Spleen (tissue), 11 donors: ENCODE results near the gene APCDD1L. TPM values are rescaled to one million over a fixed set of nuclear protein-coding genes. Genes with fewer than 3 reads are reported as not detected.

ENCODE experiments used
- DNase-seq: peaks from one replicate; pipeline ENCODE4 v3.0.0-alpha.2; 2020
- H3K27ac ChIP-seq, 8 donors: fragments of 200-600 bp; sonication (generic) in 7 of 8; 1 replicate in 4 of 8; 2 replicates in 4 of 8; pipeline versions ENCODE4 v1.5.0 to v1.8.0; 2016 to 2021; ENCODE audit warnings: inconsistent platforms in 4 of 8, mild to moderate bottlenecking in 4 of 8, moderate library complexity in 1 of 8
- H3K27me3 ChIP-seq, 7 donors: fragments of 200-600 bp; sonication (generic) in 6 of 7; replicated peaks in 1 of 7; 1 replicate in 4 of 7; 2 replicates in 3 of 7; pipeline versions ENCODE4 v1.5.0 to v1.8.0; 2016 to 2021; ENCODE audit warnings: inconsistent platforms in 3 of 7, mild to moderate bottlenecking in 1 of 7
- H3K36me3 ChIP-seq, 6 donors: fragments of 200-600 bp; sonication (generic) in 5 of 6; 1 replicate in 4 of 6; 2 replicates in 2 of 6; pipeline versions ENCODE4 v1.5.0 to v1.8.0; 2016 to 2021; ENCODE audit warnings: inconsistent platforms in 2 of 6
- H3K4me1 ChIP-seq, 6 donors: fragments of 200-600 bp; sonication (generic) in 5 of 6; 1 replicate in 3 of 6; 2 replicates in 3 of 6; pipeline versions ENCODE4 v1.5.0 to v1.8.0; 2016 to 2021; ENCODE audit warnings: inconsistent platforms in 3 of 6
- H3K4me3 ChIP-seq, 8 donors: fragments of 200-600 bp; sonication (generic) in 7 of 8; 1 replicate in 4 of 8; 2 replicates in 4 of 8; pipeline versions ENCODE4 v1.5.0 to v1.8.0; 2016 to 2021; ENCODE audit warnings: inconsistent platforms in 4 of 8, mild to moderate bottlenecking in 4 of 8, moderate library complexity in 2 of 8
- H3K9me3 ChIP-seq, 8 donors: fragments of 200-600 bp; sonication (generic) in 7 of 8; 1 replicate in 4 of 8; 2 replicates in 4 of 8; pipeline versions ENCODE4 v1.5.0 to v1.8.0; 2016 to 2021; ENCODE audit warnings: inconsistent platforms in 4 of 8
- POLR2A ChIP-seq, 3 donors: fragments of 450-650 bp; IDR thresholded peaks; one replicate each; pipeline ENCODE4 v1.5.1; 2017; ENCODE audit warnings: antibody characterized with exemption in 3 of 3, mild to moderate bottlenecking in 1 of 3
- POLR2AphosphoS5 ChIP-seq, 3 donors: sonication (generic); formaldehyde crosslinking; IDR thresholded peaks; one replicate each; pipeline ENCODE4 v1.5.1; 2017; ENCODE audit warnings: antibody characterized with exemption in 3 of 3
- WGBS, 5 donors: extraction: QIAGEN DNeasy Blood & Tissue Kit in 3 of 5; methylation state at CpG; one replicate each; pipeline versions ENCODE4 v1.1.5 to v1.1.7; 2013 to 2018; 5-methylcytosine and 5-hydroxymethylcytosine counted together
- intact Hi-C: fragments of 100-400 bp; cut with DNase I; formaldehyde crosslinking; loops from one replicate; pipeline ENCODE4 v1.15.0; 2023; ENCODE audit warnings: low total_unique reads
- polyA plus RNA-seq, 3 donors: library from polyadenylated mRNA; stranded (reverse); fragments of 200-250 nt; gene quantifications; one replicate each; pipeline ENCODE4 v1.2.1, GENCODE V29; 2013
- total RNA-seq, 7 donors: library from RNA; depleted of rRNA in 3 of 7; stranded (reverse); fragments of >200 nt in 3 of 7; fragmentation: NEBNext Ultra II Directional in 4 of 7; extraction: Animal tissue kit (Norgen Biotek cat#: 25700) in 4 of 7; gene quantifications; one replicate each; pipeline versions ENCODE4 v1.1.0 to v1.2.1, GENCODE V29; 2016 to 2021
- TF ChIP-seq, protein P1 (sequence below), 11 experiments: fragments of 200-600 bp in 7 of 11; fragments of 450-650 bp in 4 of 11; sonication (generic) in 4 of 11; IDR thresholded peaks in 8 of 11; conservative IDR thresholded peaks in 3 of 11; 1 replicate in 7 of 11; 2 replicates in 4 of 11; pipeline versions ENCODE4 v1.4.0 to v1.8.0; 2016 to 2021; ENCODE audit warnings: antibody characterized with exemption in 11 of 11, inconsistent platforms in 4 of 11, mild to moderate bottlenecking in 1 of 11
- donor health status: healthy with polysubstance abuse.
- donor health status: DM: no; HTN: no; CAD: no; lungs with moderate emphysema.
- donor health status: DM: no; HTN: no; CAD: no.
- donor health status: Bipolar disorder and iron deficiency.
- donor health status: healthy.
- donor health status: DM: no; HTN: no; CAD: no.
- donor health status: DM: yes; HTN: yes; CAD: no.

The APCDD1L gene
- total and polyA plus RNA-seq, 10 donors = 0.03 to 0.50 TPM; not detected in 8

DNA sequence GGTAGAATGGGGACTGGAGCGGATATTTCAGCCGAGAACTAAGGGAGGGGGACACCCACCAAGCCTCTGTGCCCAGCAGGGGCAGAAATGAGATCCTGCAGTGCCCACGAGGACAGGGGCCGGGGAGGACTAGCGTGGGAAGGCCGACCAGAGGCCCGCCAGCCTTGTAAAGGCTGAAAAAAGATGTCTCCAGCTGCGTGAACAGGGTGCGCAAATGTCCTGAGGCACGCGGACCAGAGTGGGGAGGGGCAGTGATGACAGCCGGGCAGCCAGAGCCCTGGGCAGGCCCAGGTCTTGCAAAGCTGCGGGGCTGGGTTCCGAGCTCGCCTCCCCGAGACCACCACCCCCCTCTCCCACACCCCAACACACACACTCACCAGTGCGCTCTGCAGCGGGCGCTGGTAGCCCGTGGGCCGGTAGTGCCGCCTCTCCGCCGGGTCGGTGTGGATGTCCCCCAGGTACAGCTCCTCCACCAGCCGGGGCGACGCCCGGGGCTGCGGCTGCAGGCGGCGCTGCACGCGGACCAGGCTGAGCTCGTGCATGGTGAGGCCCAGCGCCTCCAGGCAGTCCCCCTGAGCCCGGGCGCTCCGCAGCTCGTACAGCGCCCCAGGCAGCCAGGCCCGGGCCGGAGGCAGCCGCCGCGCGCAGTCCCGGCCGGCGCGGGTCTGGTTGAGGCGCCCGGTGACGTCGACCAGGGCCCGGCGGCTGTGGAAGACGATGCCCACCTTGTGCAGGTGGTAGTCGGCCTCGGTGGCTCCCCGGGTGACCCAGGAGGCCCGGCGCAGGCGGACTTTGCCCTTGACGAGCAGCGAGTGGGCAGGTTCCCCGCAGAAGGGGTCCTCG is 48.2 kb downstream of the APCDD1L start:
- no peak overlapping the region for H3K27ac ChIP-seq
- peaks cover 0 to 16% (median 0%) of the 10 kb centered on the region in 7 donors for H3K27me3 ChIP-seq
- intact Hi-C loops = no loop called here
- H3K4me1 ChIP-seq = no peaks in the 10 kb centered on the region
- H3K36me3 ChIP-seq = no peaks in the 10 kb centered on the region
- H3K9me3 ChIP-seq = no peaks in the 10 kb centered on the region
- 58 to 89% (median 59%) methylated on average over 19 to 68 of the region's 68 CpGs for WGBS, 5 donors
- H3K4me3 ChIP-seq = no peak overlapping the region
- DNase-seq = no peak
- no peak for TF ChIP-seq POLR2A (IDR thresholded peaks at IDR 0.05)
- TF ChIP-seq POLR2AphosphoS5 (IDR thresholded peaks at IDR 0.05) = no peak
- TF ChIP-seq, protein P1, sequence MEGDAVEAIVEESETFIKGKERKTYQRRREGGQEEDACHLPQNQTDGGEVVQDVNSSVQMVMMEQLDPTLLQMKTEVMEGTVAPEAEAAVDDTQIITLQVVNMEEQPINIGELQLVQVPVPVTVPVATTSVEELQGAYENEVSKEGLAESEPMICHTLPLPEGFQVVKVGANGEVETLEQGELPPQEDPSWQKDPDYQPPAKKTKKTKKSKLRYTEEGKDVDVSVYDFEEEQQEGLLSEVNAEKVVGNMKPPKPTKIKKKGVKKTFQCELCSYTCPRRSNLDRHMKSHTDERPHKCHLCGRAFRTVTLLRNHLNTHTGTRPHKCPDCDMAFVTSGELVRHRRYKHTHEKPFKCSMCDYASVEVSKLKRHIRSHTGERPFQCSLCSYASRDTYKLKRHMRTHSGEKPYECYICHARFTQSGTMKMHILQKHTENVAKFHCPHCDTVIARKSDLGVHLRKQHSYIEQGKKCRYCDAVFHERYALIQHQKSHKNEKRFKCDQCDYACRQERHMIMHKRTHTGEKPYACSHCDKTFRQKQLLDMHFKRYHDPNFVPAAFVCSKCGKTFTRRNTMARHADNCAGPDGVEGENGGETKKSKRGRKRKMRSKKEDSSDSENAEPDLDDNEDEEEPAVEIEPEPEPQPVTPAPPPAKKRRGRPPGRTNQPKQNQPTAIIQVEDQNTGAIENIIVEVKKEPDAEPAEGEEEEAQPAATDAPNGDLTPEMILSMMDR (IDR thresholded peaks at IDR 0.05 in 8 of 11, conservative IDR thresholded peaks at IDR 0.05 in 3 of 11) = no peak

DNA sequence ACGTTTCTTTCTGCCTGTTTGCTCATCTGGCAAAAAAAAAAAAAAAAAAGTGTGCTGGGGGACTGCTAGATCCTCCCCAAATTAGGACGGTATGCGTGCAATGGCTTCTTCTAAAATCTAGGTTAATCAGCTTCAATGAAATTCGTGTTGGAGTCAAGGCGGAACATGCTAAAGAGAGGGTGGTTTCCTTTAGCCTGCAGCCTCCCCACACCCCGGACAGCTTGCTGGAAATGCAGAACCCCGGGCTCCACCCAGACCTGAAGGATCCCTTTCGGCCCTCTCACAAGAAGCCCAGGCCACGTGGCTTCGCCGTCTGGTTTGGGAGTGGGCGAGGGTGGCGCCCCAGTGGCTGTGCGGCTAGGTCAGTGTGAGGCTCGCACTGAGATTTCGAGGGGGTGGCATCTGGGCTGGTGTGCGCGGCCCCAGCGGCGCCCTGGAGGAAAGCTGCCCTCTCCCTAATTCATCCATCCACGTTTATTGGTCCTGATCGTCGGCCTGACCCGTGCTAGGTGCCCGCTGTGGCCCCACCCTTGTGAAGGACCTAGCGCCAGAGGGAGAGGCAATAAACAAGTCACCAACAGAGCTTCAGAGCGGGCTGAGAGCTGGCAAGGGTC is 49.0 kb downstream of the APCDD1L start:
- Histone ChIP-seq H3K27ac (no peak overlapping the region), H3K9me3 (no peaks in the 10 kb centered on the region), H3K36me3 (no peaks in the 10 kb centered on the region), H3K4me1 (no peaks in the 10 kb centered on the region), H3K4me3 (no peak overlapping the region), H3K27me3 (peaks cover 0 to 16% (median 0%) of the 10 kb centered on the region in 7 donors)
- intact Hi-C loops = no loop called here
- WGBS, 5 donors = 90 to 95% (median 93%) methylated on average over 24 to 27 of the region's 27 CpGs
- no peak for DNase-seq
- TF ChIP-seq POLR2AphosphoS5 (IDR thresholded peaks at IDR 0.05) = no peak
- TF ChIP-seq, protein P1 (IDR thresholded peaks at IDR 0.05 in 8 of 11, conservative IDR thresholded peaks at IDR 0.05 in 3 of 11) = no peak
- TF ChIP-seq POLR2A (IDR thresholded peaks at IDR 0.05) = no peak

DNA sequence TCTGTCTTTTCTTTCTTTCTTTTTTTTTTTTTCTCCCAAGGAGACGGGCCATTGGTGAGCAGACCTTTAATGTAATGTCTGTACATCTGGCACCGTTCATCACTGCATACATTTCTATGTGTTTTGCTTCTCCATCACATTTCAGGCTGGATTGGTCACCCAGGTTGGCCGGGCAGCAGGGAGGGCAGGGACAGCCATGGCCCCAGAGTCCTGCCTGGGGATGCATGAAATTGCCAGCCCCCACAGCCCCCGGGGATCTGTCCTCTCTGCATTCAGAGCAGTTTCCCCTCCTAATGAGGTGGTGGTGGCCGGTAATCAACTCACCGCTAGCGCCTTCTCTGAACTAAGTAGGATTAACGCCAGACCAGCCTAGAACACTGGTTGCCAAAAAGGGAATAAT is 50.4 kb downstream of the APCDD1L start:
- H3K27me3 ChIP-seq = peaks cover 0 to 16% (median 0%) of the 10 kb centered on the region in 7 donors
- no peak overlapping the region for H3K27ac ChIP-seq
- 65 to 88% (median 78%) methylated on average over 8 of the region's 8 CpGs for WGBS, 5 donors
- TF ChIP-seq POLR2AphosphoS5 (IDR thresholded peaks at IDR 0.05) (no peak), POLR2A (IDR thresholded peaks at IDR 0.05) (no peak)
- TF ChIP-seq, protein P1 (IDR thresholded peaks at IDR 0.05 in 8 of 11, conservative IDR thresholded peaks at IDR 0.05 in 3 of 11) = no peak
- H3K9me3 ChIP-seq = no peaks in the 10 kb centered on the region
- DNase-seq = no peak
- intact Hi-C loops = no loop called here
- H3K4me1 ChIP-seq = peaks cover 0 to 2% (median 0%) of the 10 kb centered on the region in 6 donors
- H3K4me3 ChIP-seq = no peak overlapping the region
- no peaks in the 10 kb centered on the region for H3K36me3 ChIP-seq

DNA sequence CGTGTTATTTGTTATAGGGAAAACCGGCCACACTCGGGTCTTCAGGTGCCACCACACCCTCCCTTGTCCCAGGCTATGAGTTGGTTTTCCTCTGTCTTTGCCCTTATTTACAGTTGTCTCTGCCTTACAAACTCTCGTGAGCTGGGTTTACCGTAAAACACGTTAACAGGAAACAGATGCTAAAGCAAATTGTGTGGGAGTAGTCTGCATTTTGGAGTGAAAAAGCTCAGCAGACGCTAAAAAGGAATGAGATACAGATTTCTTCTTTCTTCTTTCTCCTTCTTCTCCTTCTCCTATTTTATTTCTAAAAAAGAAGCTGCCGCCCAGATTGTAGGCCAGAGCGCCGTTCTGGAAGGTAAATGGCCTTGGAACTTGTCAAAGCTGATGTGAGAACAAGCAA is 51.9 kb downstream of the APCDD1L start:
- intact Hi-C loops = no loop called here
- Histone ChIP-seq H3K9me3 (no peaks in the 10 kb centered on the region), H3K27ac (no peak overlapping the region), H3K36me3 (no peaks in the 10 kb centered on the region), H3K27me3 (peaks cover 0 to 16% (median 0%) of the 10 kb centered on the region in 7 donors), H3K4me1 (peaks cover 0 to 17% (median 3%) of the 10 kb centered on the region in 6 donors), H3K4me3 (no peak overlapping the region)
- TF ChIP-seq, protein P1 (IDR thresholded peaks at IDR 0.05 in 8 of 11, conservative IDR thresholded peaks at IDR 0.05 in 3 of 11) = no peak
- TF ChIP-seq POLR2A (IDR thresholded peaks at IDR 0.05) (no peak), POLR2AphosphoS5 (IDR thresholded peaks at IDR 0.05) (no peak)
- 61 to 71% (median 65%) methylated on average over 10 of the region's 10 CpGs for WGBS, 5 donors
- DNase-seq = no peak
